GM18499 (cell line): ENCODE results near the gene NCOA5.

ENCODE experiments used
- ATAC-seq: cut with Tn5 transposase; IDR thresholded peaks from one replicate; pipeline ENCODE4 v1.9.1; 2021; ENCODE audit warnings: moderate number of reproducible peaks; ENCODE audit not compliant: insufficient read depth, unreplicated experiment

Gene NCOA5

GRCh38 chr20:46022411-46023147 lies 67.2 kb downstream of the NCOA5 start:
- ATAC-seq = no peak

- ATAC-seq = no peak
These were observed 68.1 kb downstream of the NCOA5 start for GRCh38 chr20:46021361-46022359.

- no peak for ATAC-seq
These were observed 69.2 kb downstream of the NCOA5 start for GRCh38 chr20:46020555-46020954.

- ATAC-seq = no peak
These were observed 71.2 kb downstream of the NCOA5 start for GRCh38 chr20:46018611-46019010.

GRCh38 chr20:46018112-46018511 lies 71.7 kb downstream of the NCOA5 start:
- ATAC-seq = no peak

GRCh38 chr20:46017272-46017671 lies 72.5 kb downstream of the NCOA5 start:
- no peak for ATAC-seq

- ATAC-seq = no peak
These were observed 75.0 kb downstream of the NCOA5 start for GRCh38 chr20:46014517-46015396.

GRCh38 chr20:46013829-46014516 lies 75.8 kb downstream of the NCOA5 start:
- no peak for ATAC-seq

- no peak for ATAC-seq
These were observed 76.4 kb downstream of the NCOA5 start for GRCh38 chr20:46013322-46013828.

GRCh38 chr20:46012921-46013320 lies 76.8 kb downstream of the NCOA5 start:
- ATAC-seq = no peak

- ATAC-seq = no peak
These were observed 77.9 kb downstream of the NCOA5 start for GRCh38 chr20:46011631-46012482.
